CD14-positive monocyte (primary cell): ENCODE measurements around the gene LRP1-AS. TPM values are rescaled to one million over a fixed set of nuclear protein-coding genes. Genes with fewer than 3 reads are reported as not detected.

Experiments used
- DNase-seq, 3 donors: peaks; one replicate each; pipeline ENCODE4 v3.0.0-alpha.2; 2011 to 2022
- H2AFZ ChIP-seq: 2 replicates; pipeline ENCODE4 v1.6.0; 2012; ENCODE audit warnings: mild to moderate bottlenecking, low read depth, low read length, inconsistent platforms; ENCODE audit not compliant: insufficient read depth, poor library complexity, severe bottlenecking
- H3K27ac ChIP-seq, 2 donors: 1 replicate in 1 of 2; 2 replicates in 1 of 2; pipeline ENCODE4 v1.5.1; 2012 to 2013; ENCODE audit warnings: low read length in 2 of 2, control low read depth in 1 of 2, inconsistent platforms in 1 of 2, low read depth in 1 of 2, mild to moderate bottlenecking in 1 of 2
- H3K27me3 ChIP-seq, 2 donors: one replicate each; pipeline versions ENCODE4 v1.6.0 to v1.6.1; 2011 to 2013; ENCODE audit warnings: low read length in 2 of 2; ENCODE audit not compliant: control insufficient read depth in 2 of 2, insufficient read depth in 2 of 2
- H3K36me3 ChIP-seq, 2 donors: replicated peaks in 1 of 2; 1 replicate in 1 of 2; 2 replicates in 1 of 2; pipeline versions ENCODE4 v1.5.1 to v1.6.1; 2012 to 2013; ENCODE audit warnings: low read length in 2 of 2, control low read depth in 1 of 2, inconsistent platforms in 1 of 2, mild to moderate bottlenecking in 1 of 2; ENCODE audit not compliant: insufficient read depth in 2 of 2, control insufficient read depth in 1 of 2
- H3K4me1 ChIP-seq, 2 donors: 1 replicate in 1 of 2; 2 replicates in 1 of 2; pipeline versions ENCODE4 v1.5.1 to v1.6.1; 2012 to 2013; ENCODE audit warnings: low read length in 2 of 2, control low read depth in 1 of 2, inconsistent platforms in 1 of 2, mild to moderate bottlenecking in 1 of 2, moderate library complexity in 1 of 2; ENCODE audit not compliant: insufficient read depth in 2 of 2, control insufficient read depth in 1 of 2
- H3K4me2 ChIP-seq: replicated peaks from 2 replicates; pipeline ENCODE3; 2012; ENCODE audit warnings: low read length, moderate library complexity, mild to moderate bottlenecking; ENCODE audit not compliant: poor library complexity, severe bottlenecking; ENCODE audit errors: extremely low read depth
- H3K4me3 ChIP-seq, 3 experiments: fragments of 200-600 bp in 1 of 3; sonication (generic) in 1 of 3; replicated peaks in 1 of 3; 1 replicate in 2 of 3; 2 replicates in 1 of 3; pipeline ENCODE4 v1.5.1; 2011 to 2013; ENCODE audit warnings: low read length in 3 of 3, mild to moderate bottlenecking in 3 of 3, control low read depth in 2 of 3, low read depth in 2 of 3, inconsistent platforms in 1 of 3, moderate library complexity in 1 of 3
- H3K79me2 ChIP-seq: 2 replicates; pipeline ENCODE4 v1.6.0; 2012; ENCODE audit warnings: mild to moderate bottlenecking, control low read depth, inconsistent platforms, low read length, moderate library complexity; ENCODE audit not compliant: insufficient read depth
- H3K9ac ChIP-seq: 2 replicates; pipeline ENCODE4 v1.6.0; 2017; ENCODE audit warnings: low read length, mild to moderate bottlenecking; ENCODE audit not compliant: insufficient read depth, poor library complexity, severe bottlenecking
- H3K9me3 ChIP-seq, 2 donors: replicated peaks in 1 of 2; 1 replicate in 1 of 2; 2 replicates in 1 of 2; pipeline versions ENCODE4 v1.5.1 to v1.6.1; 2012 to 2013; ENCODE audit warnings: low read length in 2 of 2, control low read depth in 1 of 2; ENCODE audit not compliant: control insufficient read depth in 1 of 2, insufficient read depth in 1 of 2
- H4K20me1 ChIP-seq: 2 replicates; pipeline ENCODE4 v1.6.0; 2012; ENCODE audit warnings: mild to moderate bottlenecking, low read length, control low read depth, moderate library complexity; ENCODE audit not compliant: insufficient read depth
- H3K27ac Mint-ChIP-seq, 7 donors: one replicate each; pipeline ENCODE4 v1.8.0; 2020; ENCODE audit warnings: mild to moderate bottlenecking in 7 of 7, mixed read lengths in 7 of 7, moderate library complexity in 6 of 7, inconsistent platforms in 2 of 7
- H3K27me3 Mint-ChIP-seq, 3 donors: one replicate each; pipeline ENCODE4 v1.8.0; 2021 to 2022; ENCODE audit warnings: low read depth in 3 of 3, mild to moderate bottlenecking in 3 of 3, mixed read lengths in 3 of 3, moderate library complexity in 3 of 3, inconsistent platforms in 1 of 3
- H3K36me3 Mint-ChIP-seq, 2 donors: one replicate each; pipeline ENCODE4 v1.8.0; 2020; ENCODE audit warnings: mixed read lengths in 2 of 2, inconsistent platforms in 1 of 2, mild to moderate bottlenecking in 1 of 2
- H3K4me1 Mint-ChIP-seq: one replicate; pipeline ENCODE4 v1.8.0; 2020; ENCODE audit warnings: mild to moderate bottlenecking, mixed read lengths
- H3K4me3 Mint-ChIP-seq, 2 donors: one replicate each; pipeline ENCODE4 v1.8.0; 2020; ENCODE audit warnings: mild to moderate bottlenecking in 2 of 2, mixed read lengths in 2 of 2, moderate library complexity in 1 of 2
- H3K9me3 Mint-ChIP-seq, 7 donors: one replicate each; pipeline ENCODE4 v1.8.0; 2020 to 2022; ENCODE audit warnings: mixed read lengths in 7 of 7, mild to moderate bottlenecking in 6 of 7, moderate library complexity in 6 of 7, inconsistent platforms in 2 of 7
- WGBS: methylation state at CpG from one replicate; pipeline ENCODE4 v1.1.5; 2013; ENCODE audit warnings: missing lambda C conversion rate; ENCODE audit not compliant: insufficient coverage; 5-methylcytosine and 5-hydroxymethylcytosine counted together
- intact Hi-C, 2 donors: fragments of 100-400 bp; cut with micrococcal nuclease; formaldehyde crosslinking; loops; one replicate each; pipeline versions ENCODE4 v1.15.0 to v1.15.1; 2023
- polyA plus RNA-seq, 3 donors: library from polyadenylated mRNA; depleted of rRNA in 1 of 3; unstranded in 2 of 3; stranded (reverse) in 1 of 3; fragments of 300-500 nt in 2 of 3; fragments of >200 nt in 1 of 3; fragmentation: Illumina TruSeq in 2 of 3; gene quantifications; 1 replicate in 2 of 3; 2 replicates in 1 of 3; pipeline ENCODE4 v1.2.3, GENCODE V29; 2012 to 2021
- TF ChIP-seq, protein P1 (sequence below): fragments of 200-600 bp; IDR thresholded peaks from one replicate; pipeline ENCODE4 v1.8.0; 2022; ENCODE audit warnings: antibody characterized with exemption, mild to moderate bottlenecking

Gene LRP1-AS
- polyA plus RNA-seq, 3 donors = 0.35 to 1.5 TPM; not detected in 1

DNA sequence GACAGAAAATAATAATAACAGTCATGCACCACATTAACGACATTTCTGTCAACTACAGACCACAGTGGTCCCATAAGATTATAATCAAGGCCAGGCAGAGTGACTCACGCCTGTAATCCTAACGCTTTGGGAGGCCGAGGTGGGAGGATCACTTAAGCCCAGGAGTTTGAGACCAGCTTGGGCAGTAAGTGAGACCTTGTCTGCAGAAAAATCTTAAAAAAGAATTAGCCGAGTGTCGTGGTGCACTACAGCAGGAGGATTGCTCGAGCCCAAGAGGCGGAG is 49.9 kb downstream of the LRP1-AS start:
- 99% methylated on average over 8 of the region's 8 CpGs for WGBS
- H3K4me1 ChIP-seq = peaks cover 22 to 28% of the 10 kb centered on the region in 2 donors
- Mint-ChIP-seq H3K36me3 (peaks cover 79% of the 10 kb centered on the region in 2 donors), H3K27me3 (peaks cover 0 to 2% (median 0%) of the 10 kb centered on the region in 3 donors), H3K4me3 (no peak overlapping the region), H3K27ac (peak overlapping the region in 2 of 7 donors; percentile 13 to 55), H3K4me1 (peaks cover 41% of the 10 kb centered on the region), H3K9me3 (no peaks in the 10 kb centered on the region)
- H4K20me1 ChIP-seq = peaks cover 99% of the 10 kb centered on the region
- H3K27me3 ChIP-seq = no peaks in the 10 kb centered on the region
- no peak for DNase-seq
- intact Hi-C loops = no loop called here
- H3K9ac ChIP-seq = no peak overlapping the region
- H3K4me3 ChIP-seq = no peak overlapping the region
- no peak overlapping the region for H3K4me2 ChIP-seq
- no peak overlapping the region for H3K27ac ChIP-seq
- H2AFZ ChIP-seq = no peak overlapping the region
- peaks cover 64 to 82% of the 10 kb centered on the region in 2 donors for H3K36me3 ChIP-seq
- H3K79me2 ChIP-seq = peaks cover 7% of the 10 kb centered on the region
- H3K9me3 ChIP-seq = no peaks in the 10 kb centered on the region
- TF ChIP-seq, protein P1, sequence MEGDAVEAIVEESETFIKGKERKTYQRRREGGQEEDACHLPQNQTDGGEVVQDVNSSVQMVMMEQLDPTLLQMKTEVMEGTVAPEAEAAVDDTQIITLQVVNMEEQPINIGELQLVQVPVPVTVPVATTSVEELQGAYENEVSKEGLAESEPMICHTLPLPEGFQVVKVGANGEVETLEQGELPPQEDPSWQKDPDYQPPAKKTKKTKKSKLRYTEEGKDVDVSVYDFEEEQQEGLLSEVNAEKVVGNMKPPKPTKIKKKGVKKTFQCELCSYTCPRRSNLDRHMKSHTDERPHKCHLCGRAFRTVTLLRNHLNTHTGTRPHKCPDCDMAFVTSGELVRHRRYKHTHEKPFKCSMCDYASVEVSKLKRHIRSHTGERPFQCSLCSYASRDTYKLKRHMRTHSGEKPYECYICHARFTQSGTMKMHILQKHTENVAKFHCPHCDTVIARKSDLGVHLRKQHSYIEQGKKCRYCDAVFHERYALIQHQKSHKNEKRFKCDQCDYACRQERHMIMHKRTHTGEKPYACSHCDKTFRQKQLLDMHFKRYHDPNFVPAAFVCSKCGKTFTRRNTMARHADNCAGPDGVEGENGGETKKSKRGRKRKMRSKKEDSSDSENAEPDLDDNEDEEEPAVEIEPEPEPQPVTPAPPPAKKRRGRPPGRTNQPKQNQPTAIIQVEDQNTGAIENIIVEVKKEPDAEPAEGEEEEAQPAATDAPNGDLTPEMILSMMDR = no peak

DNA sequence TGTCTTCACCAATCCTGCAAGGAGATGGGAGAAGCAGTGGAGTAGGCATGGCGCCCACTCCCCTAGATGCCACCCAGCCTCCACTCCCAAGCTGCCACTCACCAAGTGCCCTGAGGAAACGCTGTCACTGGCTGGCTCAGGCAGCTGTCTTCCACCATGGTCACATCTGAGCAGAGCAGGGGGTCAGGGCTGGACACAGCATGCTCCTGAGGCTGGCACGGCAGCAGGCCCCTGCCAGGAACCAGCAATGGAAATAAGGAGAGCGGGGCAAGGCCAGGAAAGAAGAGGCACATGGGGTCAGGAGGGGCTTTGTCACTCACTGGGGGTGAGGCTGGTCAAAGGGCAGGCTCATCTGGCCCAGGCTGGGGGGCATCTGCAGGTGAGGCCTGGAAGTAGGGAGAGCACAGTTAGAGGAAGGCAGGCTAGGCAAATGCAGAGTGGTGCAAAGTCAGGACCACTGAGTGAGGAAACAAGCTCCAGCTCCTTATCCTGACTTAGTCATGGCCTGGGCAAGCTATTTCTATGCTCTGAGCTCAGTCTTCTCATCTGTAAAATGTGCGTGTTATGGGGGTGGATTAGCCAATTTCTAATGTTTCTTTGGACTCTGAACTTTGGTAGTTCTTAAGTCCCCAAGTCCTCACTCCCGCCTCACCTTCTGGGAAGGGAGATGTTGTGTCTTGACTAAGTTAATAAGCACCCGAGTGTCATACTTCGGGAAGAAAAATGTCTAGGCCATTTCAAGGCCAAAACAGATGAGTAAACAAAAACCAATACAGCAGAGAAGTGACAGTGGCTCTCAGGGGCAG is 50.5 kb downstream of the LRP1-AS start:
- H3K36me3 ChIP-seq = peaks cover 62 to 82% of the 10 kb centered on the region in 2 donors
- Mint-ChIP-seq H3K4me1 (peaks cover 36% of the 10 kb centered on the region), H3K4me3 (no peak overlapping the region), H3K36me3 (peaks cover 77 to 79% of the 10 kb centered on the region in 2 donors), H3K9me3 (no peaks in the 10 kb centered on the region), H3K27me3 (peaks cover 0 to 4% (median 0%) of the 10 kb centered on the region in 3 donors), H3K27ac (peak overlapping the region in 5 of 7 donors; percentile 25 to 77 (median 63))
- no peak for DNase-seq
- H3K4me3 ChIP-seq = no peak overlapping the region
- H3K27me3 ChIP-seq = no peaks in the 10 kb centered on the region
- WGBS = 82% methylated on average over 3 of the region's 8 CpGs
- no peaks in the 10 kb centered on the region for H3K9me3 ChIP-seq
- H3K79me2 ChIP-seq = peaks cover 7% of the 10 kb centered on the region
- H3K9ac ChIP-seq = no peak overlapping the region
- H3K4me2 ChIP-seq = no peak overlapping the region
- H3K27ac ChIP-seq = peak overlapping the region in 1 of 2 donors; percentile 11
- TF ChIP-seq, protein P1 = no peak
- intact Hi-C loops = no loop called here
- H2AFZ ChIP-seq = no peak overlapping the region
- peaks cover 17 to 22% of the 10 kb centered on the region in 2 donors for H3K4me1 ChIP-seq
- H4K20me1 ChIP-seq = peaks cover 99% of the 10 kb centered on the region
